Measurements from ENCODE around the gene MEN1.

MEN1 gene

GRCh38 chr11:64762674-64763525 is 47.5 kb downstream of the MEN1 start:
- no peak for DNase-seq (ENCODE audit: low spot score)

GRCh38 chr11:64762277-64762673 is 48.1 kb downstream of the MEN1 start:
- no peak for DNase-seq (ENCODE audit: low spot score)

GRCh38 chr11:64760759-64761420 is 49.5 kb downstream of the MEN1 start:
- DNase-seq (ENCODE audit: low spot score) = no peak

- DNase-seq (ENCODE audit: low spot score) = no peak
Observed at GRCh38 chr11:64759722-64760719, 50.3 kb downstream of the MEN1 start, which contains the start of gene PYGM. Gene PYGM, minus strand, starts transcription at chr11:64759974. Its CDS starts 76 bp downstream, at chr11:64759898.

GRCh38 chr11:64759131-64759721 is 51.1 kb downstream of the MEN1 start:
- DNase-seq (ENCODE audit: low spot score) = no peak

- no peak for DNase-seq (ENCODE audit: low spot score)
Observed at GRCh38 chr11:64758330-64759079, 51.8 kb downstream of the MEN1 start.

GRCh38 chr11:64757549-64758329 is 52.6 kb downstream of the MEN1 start:
- no peak for DNase-seq (ENCODE audit: low spot score)

- DNase-seq (ENCODE audit: low spot score) = no peak
Observed at GRCh38 chr11:64755681-64756361, 54.5 kb downstream of the MEN1 start.

GRCh38 chr11:64754919-64755662 is 55.3 kb downstream of the MEN1 start:
- DNase-seq (ENCODE audit: low spot score) = no peak

GRCh38 chr11:64754124-64754918 is 56.0 kb downstream of the MEN1 start:
- no peak for DNase-seq (ENCODE audit: low spot score)
